Midbrain (tissue), 1 donor: ENCODE results near the gene MDGA2.
"Not testable (repeated sequence)": the region's sequence is repeated elsewhere in the genome, so short reads cannot be mapped to it uniquely, and the experiment has no call there.

ENCODE experiments used
- DNase-seq: peaks from one replicate; lab custom pipeline; 2025; lab: John Stamatoyannopoulos, UW

Gene MDGA2

DNA sequence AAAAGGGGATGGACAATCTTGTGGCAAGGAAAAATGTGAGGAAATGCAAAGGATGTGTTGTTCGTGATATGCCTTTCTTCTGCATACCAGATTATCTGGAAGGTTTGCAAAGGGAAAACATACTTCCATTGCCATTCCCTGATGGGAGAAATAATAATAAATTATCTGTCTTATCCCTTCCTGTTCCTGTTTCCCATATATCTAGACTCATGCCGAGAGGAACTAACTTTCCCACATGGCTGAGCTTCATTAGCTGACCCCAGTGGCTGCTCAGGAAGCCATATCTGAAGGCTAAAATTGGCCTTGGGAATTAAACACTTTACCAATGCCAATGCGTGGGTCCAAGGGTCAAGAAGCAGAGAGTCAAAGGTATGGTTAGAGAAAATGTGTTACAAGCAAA is 439.8 kb downstream of the MDGA2 start:
- no peak for DNase-seq

DNA sequence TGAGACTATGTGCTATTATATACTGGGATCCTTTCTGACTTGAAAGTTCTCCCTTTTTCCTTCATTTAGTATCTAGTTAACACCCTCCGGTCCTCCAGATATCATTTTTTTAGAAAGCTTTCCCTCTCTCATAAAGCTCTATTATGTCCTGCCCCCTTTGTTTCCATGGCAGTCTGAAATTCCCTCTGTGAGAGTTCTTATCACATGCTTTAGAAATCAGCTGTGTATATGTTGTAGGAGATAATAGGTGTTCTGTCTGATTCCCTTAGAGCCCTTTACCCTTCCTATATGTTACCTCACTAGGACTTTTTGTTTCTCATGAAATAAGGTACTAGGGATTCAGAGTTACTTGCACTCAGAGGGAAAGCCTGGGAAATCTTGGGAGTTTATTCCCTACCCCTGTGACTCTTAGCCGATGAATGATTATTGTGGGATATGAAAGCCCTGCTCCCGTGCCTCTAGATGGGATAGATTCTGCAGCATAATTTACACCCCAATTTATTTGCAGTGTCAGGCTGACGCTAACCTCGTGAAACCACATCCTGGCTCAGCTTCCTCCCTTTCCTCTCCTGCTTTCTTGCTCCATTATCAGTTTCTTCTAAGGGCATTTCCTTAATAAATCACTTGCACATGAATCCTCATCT is 448.4 kb downstream of the MDGA2 start:
- DNase-seq: no peak

DNA sequence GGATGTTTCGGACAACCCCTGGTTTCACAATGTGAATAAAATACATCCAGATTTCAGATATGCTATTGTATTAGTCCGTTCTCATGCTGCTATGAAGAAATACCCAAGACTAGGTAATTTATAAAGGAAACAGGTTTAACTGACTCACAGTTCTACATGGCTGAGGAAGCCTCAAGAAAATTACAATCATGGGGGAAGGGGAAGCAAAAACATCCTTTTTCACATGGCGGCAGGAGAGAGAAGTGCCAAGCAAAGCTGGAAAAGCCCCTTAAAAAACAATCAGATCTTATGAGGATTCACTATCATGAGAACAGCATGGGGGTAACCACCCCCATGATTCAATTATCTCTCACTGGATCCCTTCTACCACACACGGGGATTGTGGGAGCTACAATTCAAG is 451.7 kb downstream of the MDGA2 start:
- DNase-seq: no peak

DNA sequence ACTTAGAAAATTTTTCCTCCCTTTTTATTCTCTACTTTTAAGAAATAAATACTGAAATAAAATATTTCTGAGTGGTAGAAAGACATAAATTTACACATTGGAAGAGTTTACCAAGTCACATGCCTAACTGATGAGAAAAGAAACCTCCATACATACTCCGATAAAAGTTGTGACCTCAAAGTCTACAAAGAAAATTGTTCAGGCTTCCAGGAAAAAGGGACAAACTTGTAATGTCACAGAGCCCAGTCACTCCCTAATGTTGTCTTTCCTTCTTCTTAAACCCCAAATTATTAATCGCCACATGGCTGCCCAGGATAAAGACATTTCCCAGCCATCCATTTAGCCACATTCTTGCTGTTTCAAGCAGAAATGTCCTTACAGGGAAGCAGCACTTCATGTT is 455.3 kb downstream of the MDGA2 start:
- no peak for DNase-seq

DNA sequence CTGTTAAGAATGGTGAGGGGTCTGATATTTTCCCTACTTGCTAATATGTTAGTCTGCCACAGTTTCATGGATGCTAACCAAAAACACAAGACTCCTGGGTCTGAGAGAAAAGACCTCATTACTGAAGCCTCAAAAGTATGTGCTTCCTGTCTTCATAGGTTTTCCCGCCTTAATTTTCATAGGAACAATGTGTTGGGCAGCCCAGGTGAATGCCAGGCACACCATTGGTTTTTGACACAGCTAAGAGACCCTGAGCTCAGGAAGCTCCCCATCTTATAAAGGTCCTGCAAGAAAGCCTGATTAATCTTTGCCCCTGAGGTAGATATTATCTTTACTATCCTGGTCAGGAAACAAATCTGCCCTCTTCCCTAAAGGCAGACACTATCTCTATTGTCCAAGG is 464.1 kb downstream of the MDGA2 start:
- no peak for DNase-seq

DNA sequence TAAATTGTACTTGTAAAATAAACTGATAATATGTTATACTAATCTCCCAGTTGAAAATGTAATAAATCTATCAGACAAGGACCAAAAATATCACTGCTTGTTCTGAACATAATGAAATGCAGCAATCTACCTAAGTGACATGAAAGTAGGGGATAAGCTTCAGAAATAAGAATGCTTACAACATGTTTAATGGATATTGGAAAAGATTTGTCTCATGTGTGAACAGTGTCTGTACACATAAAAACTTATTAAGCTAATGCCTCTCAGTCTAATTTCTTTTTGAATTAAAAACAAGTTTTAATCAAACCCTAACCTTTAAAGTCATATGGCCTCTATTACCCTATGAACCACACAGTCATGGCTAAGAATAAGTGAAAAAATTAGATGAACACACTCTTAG is 465.3 kb downstream of the MDGA2 start:
- DNase-seq: no peak

DNA sequence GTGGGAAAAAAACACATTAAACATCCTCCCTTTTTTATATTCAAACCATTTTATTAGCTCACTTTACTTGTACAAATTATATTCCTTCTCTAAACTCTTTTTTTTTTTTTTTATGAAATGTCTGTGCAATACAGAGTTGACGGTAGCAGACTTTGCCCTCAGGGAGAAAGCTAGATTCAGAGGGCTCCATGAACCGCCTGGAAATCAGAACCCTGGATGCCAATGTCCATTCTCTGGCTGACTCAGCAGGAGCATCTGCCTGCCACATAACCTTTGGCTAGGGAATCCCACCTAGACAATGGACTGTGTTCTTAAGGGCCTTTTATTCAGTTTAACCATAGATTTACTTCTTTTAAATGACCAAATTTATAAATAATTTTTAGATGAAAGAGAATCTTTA is 467.0 kb downstream of the MDGA2 start:
- no peak for DNase-seq

DNA sequence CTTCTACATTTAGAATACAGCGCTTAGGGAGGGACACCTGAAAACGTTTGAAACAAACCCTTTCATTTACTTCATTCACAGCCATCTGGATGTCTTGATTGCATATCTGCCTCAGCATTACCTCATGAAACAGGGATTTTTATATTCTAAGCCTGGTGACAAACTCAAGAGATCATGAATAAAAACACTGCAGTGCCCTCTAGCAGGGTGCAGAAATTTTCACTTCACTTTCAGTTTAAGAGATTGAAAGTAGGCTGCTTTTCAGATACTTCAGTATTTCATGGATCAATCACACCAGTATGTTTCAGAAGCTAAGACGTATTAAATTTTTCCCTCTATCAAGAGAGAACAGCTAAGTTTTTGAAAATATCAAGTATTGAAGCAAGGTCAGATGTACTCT is 467.8 kb downstream of the MDGA2 start:
- peak; percentile 14 for DNase-seq

DNA sequence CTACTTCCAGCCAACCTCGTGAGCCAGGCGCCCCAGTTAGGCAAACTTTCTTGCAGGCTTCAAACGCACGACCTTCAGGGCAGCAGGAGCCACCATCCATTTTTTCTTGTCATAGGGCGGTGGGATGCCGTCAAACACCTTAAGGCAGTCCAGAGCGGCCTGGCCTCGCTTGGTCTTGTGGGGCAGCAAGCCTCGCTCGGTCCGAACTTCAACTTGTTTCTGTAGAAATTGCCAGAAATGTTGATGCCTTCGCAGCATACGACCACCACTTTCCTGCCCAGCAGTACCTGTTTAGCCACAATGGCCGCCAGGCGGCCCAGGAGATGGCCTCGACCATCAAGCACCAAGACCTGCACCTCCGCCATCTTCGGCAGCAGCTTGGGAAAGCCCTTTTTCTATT is 474.7 kb downstream of the MDGA2 start:
- no peak for DNase-seq

DNA sequence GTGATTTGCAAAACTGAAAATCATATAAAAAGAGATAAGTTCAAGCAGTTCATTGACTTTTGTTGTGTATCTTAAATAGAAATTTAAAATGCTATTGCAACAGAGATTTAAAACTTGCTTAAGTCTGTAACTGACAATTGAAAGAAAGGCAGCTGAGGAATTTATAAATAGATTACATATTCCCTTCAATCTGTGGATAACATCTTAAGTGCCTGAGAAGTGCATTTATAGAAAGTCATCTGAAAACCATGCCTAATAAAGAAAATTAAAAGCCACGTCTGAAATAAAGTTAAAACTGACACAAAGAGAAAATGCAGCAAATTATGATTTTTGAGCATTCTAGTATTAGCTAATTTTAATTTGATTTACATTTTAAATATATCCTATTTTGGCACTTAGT is 479.8 kb downstream of the MDGA2 start:
- DNase-seq: no peak

DNA sequence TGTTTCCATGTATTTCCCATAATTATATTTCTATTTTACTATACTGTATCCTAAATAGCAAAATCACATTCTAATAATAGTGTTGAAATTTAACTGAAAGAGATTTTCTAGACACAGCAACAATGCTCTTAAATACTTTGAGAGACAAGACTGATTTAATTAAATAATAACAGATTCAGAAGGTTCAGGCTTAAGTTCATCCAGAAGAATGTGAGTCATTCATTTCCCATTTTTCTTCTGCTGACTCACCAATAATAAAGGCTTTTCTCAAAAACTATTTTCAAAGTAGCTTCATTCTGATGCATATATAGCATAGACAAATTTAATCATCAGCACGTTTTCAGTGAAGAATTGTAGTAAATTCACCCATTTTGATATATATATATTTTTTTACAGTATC is 481.4 kb downstream of the MDGA2 start:
- DNase-seq: no peak

DNA sequence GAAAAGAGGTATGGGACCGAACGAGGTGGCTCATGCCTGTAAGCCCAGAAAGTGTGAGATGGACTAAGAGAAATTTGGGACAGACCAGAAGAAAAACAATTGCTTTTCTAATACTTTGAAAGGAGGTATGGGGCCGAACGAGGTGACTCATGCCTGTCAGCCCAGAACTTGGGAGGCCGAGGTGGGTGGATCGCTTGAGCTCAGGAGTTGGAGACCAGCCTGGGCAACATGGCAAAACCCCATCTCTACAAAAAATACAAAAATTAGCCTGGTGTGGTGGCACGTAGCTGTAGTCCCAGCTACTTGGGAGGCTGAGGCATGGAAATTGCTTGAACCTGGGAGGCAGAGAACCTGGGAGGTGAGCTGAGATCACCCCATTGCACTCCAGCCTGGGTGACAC is 483.2 kb downstream of the MDGA2 start:
- not testable (repeated sequence) for DNase-seq

DNA sequence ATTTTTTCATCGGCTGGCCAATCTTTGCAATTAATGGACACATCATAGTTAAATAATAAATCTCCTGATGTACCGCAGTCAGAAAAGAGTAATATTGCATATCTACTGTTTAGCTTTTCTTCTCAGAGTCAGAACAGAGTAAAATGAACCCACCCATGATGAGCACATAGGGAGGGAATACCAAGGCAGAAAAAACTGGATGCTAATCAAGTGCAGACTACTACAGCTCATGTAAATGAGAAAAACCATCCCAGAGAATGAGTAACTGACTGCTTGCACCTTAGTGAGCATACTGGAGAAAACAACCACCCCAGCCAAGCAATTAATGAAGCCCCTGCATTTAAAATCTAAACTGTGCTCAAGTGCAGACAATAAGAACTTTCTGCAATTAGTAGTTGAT is 483.7 kb downstream of the MDGA2 start:
- DNase-seq: no peak

DNA sequence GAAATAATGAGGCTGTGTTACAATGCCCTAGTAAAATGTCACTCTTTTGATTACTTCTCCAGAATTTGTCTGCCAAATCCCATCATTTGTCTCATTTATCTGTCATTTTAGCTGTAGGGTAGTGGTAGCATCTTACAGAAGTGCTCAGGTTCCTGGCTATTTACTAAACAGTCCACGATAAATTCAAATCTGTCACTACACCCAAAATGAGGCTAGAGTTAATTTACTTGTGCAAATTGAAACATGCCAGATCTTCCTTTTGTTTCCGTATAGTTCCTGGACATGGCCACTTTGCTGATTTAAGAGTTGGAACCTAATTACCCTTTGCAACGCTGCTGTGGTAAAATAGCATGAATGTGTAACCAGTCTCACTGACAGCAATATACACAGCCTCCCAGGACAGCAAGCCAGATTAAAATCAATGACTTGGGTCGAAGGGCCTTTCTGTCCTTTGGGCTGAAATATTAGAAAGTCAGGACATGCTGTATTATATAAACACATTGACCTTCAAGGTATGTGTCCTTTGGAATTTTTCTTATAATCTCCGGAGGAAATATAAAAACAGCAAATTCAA is 485.4 kb downstream of the MDGA2 start:
- DNase-seq: no peak

DNA sequence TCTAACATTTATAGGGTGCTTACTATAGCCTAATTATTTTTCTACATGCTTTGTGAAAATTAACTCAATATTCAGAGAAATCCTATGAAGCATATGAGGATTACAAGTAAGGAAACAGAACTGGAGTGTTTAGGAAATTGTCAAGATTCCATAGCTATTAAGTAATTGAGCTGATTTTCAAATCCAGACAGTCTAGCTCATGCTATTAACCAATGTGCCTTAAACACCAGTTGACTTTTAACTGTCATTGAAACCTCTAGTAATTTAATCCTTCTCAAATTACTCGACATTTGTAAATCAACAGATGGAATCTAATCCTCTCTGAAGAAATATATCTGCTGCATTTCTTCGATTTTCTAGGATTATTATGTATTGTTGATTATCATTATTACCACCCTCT is 488.9 kb downstream of the MDGA2 start:
- DNase-seq: no peak

DNA sequence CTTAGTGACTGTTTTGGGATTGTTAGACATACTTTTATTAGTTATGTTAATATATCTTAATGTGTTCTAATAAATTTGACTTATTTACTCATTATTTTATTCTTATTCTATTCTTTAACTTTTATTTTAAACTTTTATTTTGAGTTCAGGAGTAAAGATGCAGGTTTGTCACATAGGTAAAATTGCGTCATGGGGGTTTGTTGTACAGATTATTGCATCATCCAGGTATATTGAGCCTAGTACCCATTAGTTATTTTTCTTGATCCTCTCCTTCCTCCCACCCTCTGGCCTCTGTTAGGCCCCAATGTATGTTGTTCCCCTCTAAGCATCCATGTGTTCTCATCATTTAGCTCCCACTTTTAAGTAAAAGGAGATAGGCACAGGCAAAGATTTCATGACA is 495.5 kb downstream of the MDGA2 start:
- DNase-seq: no peak

DNA sequence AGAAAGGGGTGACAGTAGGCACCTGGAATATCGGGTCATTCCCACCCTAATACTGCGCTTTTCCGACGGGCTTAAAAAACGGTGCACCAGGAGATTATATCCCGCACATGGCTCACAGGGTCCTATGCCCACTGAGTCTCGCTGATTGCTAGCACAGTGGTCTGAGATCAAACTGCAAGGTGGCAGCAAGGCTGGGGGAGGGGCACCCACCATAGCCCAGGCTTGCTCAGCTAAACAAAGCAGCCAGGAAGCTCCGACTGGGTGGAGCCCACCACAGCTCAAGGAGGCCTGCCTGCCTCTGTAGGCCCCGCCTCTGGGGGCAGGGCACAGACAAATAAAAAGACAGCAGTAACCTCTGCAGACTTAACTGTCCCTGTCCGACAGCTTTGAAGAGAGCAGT is 503.5 kb downstream of the MDGA2 start:
- DNase-seq: not testable (repeated sequence)

DNA sequence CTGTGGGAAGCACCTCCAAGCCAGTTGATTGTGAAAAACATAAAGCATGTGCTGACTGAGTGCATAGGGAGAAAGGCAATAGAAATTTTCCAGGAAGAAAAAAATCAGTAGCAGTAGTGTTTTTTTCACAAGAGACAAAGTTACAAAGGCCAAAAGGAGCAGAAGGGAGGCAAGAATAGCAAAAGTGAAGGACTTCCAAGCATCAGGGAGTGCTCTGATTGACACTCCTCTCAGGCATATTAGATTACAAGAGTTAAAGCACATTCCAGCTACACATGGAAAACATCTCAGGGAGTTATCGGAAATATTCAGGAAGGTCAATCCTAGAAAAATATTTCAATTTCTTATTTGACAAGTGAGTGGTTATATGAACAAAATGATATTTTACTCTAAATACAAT is 508.0 kb downstream of the MDGA2 start:
- DNase-seq: no peak

DNA sequence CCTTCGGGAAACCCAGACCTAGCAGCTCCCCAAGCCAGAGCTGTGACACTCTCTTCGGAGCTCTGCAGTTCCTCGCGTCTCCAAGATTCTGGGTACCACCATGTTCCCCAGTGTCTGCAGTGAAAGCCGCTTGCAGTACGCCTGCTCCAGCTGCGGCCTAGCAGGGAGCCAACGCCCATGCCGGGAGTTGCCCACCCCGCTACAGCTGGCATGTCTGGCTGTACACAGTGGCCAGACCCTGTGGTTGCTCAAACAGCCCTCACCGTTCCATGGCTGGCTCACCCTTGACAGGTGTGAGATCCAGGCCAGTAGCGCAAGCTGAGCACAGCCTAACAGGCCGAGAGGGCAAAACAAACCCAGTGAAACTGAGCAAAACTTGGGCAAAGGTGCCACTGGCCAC is 520.0 kb downstream of the MDGA2 start:
- no peak for DNase-seq

DNA sequence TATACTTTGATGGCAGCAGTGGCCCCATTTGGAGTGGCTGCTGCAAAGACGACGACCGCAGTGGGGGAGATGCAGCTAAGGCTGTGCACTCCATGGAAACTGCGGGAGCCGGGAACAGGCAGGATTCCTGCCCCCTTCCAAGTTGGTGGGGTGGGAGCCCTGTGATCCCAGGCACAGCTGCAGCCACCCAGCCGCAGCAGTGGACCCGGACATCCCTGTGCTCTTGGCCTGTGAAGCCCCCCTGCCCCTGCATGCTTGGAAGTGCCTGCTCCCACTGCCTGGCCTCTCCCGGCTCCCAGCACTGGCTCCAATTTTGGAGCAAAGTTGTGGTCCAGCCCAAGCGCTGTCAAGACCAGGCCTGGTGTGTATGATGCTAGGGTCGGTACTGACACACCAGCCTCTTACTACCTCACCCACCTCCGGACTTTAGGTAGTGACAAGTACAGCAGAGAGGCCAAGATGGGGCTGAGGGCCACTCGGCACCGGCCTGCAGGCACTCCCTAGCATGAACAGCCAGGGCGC is 521.1 kb downstream of the MDGA2 start:
- no peak for DNase-seq

DNA sequence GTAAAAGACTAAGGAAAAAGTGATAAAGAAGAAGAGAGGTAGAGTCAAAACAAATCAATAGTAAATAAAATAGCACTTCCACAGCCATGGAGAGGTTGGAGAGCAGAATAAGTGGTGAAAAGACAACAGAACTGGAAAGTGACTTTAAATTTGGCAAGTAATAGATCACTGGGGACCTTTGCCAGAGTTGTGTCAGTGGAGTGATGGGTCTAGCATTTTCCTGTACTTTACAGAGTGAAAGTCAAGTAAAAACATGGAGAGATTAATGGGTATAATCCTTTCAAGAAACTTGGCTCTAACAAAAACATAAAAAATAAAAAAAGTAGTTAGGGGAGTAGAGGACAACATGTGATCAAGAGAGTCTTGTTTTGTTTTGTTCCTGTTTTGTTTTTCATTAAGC is 521.7 kb downstream of the MDGA2 start:
- DNase-seq: no peak

DNA sequence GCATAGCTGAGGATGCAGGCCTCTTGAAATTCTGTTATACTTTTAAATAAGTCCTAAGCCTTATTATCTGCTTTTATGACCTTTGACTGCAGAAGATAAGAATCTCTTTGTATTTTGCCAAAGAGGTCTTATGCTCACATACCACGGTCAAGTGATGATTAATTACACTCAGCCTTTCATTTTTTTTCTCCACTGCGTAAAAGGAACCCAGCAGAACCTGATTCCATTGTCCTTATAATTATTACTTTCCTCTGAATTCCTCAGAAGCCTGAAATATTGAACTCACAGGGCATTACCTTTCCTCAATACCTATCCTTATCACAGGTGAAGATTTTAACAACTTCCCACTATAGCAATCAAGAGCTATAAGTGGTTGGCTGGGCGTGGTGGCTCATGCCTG is 525.1 kb downstream of the MDGA2 start:
- DNase-seq: no peak

DNA sequence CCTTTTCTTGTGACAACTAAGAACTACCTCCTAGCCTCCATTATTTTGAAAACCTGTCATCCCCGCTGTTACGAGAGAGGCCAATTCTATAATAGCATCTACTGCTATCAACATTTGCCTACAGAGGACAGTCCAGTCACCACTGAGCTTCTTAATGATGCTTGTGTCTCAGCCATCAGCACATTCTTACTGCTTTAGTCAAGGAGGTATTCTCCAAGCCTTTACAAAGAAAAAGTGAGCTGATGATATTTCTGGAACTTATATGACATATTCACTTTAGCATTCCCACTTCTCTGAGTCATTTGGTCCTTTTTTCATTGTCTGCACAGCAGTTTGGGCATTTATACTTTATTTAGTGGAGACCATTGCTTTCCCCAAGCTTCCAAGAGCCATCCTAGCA is 526.1 kb downstream of the MDGA2 start:
- no peak for DNase-seq

DNA sequence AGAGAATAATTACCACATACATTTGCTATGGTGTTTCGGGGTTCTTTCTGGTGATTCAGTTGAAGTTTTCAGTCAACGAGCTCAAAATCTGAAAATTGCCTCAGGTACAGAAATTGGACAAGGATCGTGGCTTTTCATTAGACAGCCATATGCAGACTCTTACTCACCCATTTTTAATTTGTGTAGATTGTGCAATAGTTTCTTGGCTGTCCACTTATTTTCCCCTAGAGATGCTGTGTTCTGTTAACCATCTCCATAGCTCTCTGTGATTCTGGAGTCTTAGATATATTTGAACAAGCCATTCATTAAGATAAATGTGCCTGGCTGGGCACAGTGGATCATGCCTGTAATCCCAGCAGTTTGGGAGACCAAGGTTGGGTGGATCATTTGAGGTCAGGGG is 526.7 kb downstream of the MDGA2 start:
- no peak for DNase-seq
